ENCODE data around the gene INPP5A.

- no peak for TF ChIP-seq CTCF (IDR thresholded peaks at IDR 0.05; ENCODE audit: insufficient read depth, low read length)
- TF ChIP-seq REST (IDR thresholded peaks at IDR 0.05; ENCODE audit: insufficient replicate concordance, low read depth), result no peak
Observed at GRCh38 chr10:132572545-132572937, 35.0 kb downstream of the INPP5A start.
